Karpas-422 (cell line): Measurements from ENCODE around the gene MED12L. TPM values are rescaled to one million over a fixed set of nuclear protein-coding genes. Genes with fewer than 3 reads are reported as not detected.

ENCODE experiments used
- DNase-seq: peaks from one replicate; pipeline ENCODE4 v3.0.0-alpha.2; 2015
- H2AFZ ChIP-seq: fragments of 200-600 bp; sonication (generic); 2 replicates; pipeline ENCODE4 v1.6.1; 2014; ENCODE audit warnings: antibody characterized with exemption, low read length, mixed read lengths
- H3K27ac ChIP-seq: fragments of 200-600 bp; sonication (generic); 2 replicates; pipeline ENCODE4 v1.5.1; 2014; ENCODE audit warnings: mild to moderate bottlenecking, low read length, moderate library complexity
- H3K27me3 ChIP-seq: fragments of 200-600 bp; sonication (generic); 2 replicates; pipeline ENCODE4 v1.6.1; 2014; ENCODE audit warnings: low read length, mixed read lengths
- H3K36me3 ChIP-seq: fragments of 200-600 bp; sonication (generic); 2 replicates; pipeline ENCODE4 v1.6.1; 2014; ENCODE audit warnings: low read length, mixed read lengths; ENCODE audit not compliant: insufficient read depth
- H3K4me1 ChIP-seq: fragments of 200-600 bp; sonication (generic); 2 replicates; pipeline ENCODE4 v1.6.1; 2014; ENCODE audit warnings: mild to moderate bottlenecking, low read length, mixed read lengths
- H3K4me2 ChIP-seq: fragments of 200-600 bp; sonication (generic); 2 replicates; pipeline ENCODE4 v1.6.1; 2014; ENCODE audit warnings: low read length, low read depth, mild to moderate bottlenecking; ENCODE audit not compliant: poor library complexity, severe bottlenecking
- H3K4me3 ChIP-seq: fragments of 200-600 bp; sonication (generic); 2 replicates; pipeline ENCODE4 v1.5.1; 2014; ENCODE audit warnings: mild to moderate bottlenecking, antibody characterized with exemption, low read length, mixed read lengths
- H3K79me2 ChIP-seq: fragments of 200-600 bp; sonication (generic); 2 replicates; pipeline ENCODE4 v1.6.1; 2014; ENCODE audit warnings: mild to moderate bottlenecking, low read length, mixed read lengths
- H3K9ac ChIP-seq: fragments of 200-600 bp; sonication (generic); 2 replicates; pipeline ENCODE4 v1.6.0; 2014; ENCODE audit warnings: low read length
- H3K9me2 ChIP-seq: fragments of 200-600 bp; sonication (generic), shearing (Covaris generic); replicated peaks from 2 replicates; pipeline ENCODE4 v1.6.0; 2014; ENCODE audit warnings: mild to moderate bottlenecking, low read length, moderate library complexity; ENCODE audit not compliant: insufficient read depth
- H3K9me3 ChIP-seq: fragments of 300-700, 200-600 bp; sonication (generic); 2 replicates; pipeline ENCODE4 v1.6.1; 2014; ENCODE audit warnings: low read length, mixed read lengths
- H4K20me1 ChIP-seq: fragments of 200-600 bp; sonication (generic); 2 replicates; pipeline ENCODE4 v1.6.1; 2014; ENCODE audit warnings: mild to moderate bottlenecking, antibody characterized with exemption, low read length, low read depth; ENCODE audit not compliant: insufficient read depth
- total RNA-seq: library from RNA; depleted of rRNA; stranded (reverse); fragments of >200 nt; shearing (Covaris generic); gene quantifications from 2 replicates; pipeline ENCODE4 v1.2.3, GENCODE V29; 2014; ENCODE audit warnings: low replicate concordance

Gene MED12L
- total RNA-seq, 1 experiment from 2014 or later: 2.4 TPM

DNA sequence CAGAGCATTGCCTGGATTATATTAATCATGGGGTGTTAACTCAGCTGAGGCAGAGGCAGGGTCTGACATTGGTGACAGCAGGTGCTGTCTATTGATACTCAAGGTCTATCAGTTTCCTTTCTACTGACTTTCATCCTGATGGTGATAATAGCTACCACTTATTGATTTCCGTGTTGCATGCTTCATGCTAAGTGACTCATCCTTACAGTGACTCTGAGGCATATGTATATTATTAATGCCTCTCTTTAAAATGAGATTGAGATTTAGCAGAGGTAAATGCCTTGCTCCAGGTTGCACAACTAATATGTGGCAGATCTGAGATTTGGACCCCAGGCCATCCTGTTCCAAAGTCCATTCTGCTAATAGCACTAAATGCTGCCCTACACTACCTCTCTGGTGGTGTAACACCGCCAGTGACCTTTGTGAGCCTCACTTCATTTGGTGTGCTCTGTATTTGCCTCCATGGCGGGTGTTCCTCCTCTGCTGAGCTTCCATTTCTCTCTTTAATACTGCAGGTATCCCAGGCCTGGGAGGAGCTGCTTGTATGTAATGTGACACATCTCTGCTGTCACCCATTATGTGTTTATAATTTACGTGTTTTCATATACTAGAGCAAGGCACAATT lies 67.1 kb downstream of the MED12L start:
- H3K4me1 ChIP-seq: no peaks in the 10 kb centered on the region
- no peak overlapping the region for H2AFZ ChIP-seq
- no peaks in the 10 kb centered on the region for H3K79me2 ChIP-seq
- no peaks in the 10 kb centered on the region for H3K36me3 ChIP-seq
- H3K4me2 ChIP-seq: no peak overlapping the region
- no peak overlapping the region for H3K27ac ChIP-seq
- no peak for DNase-seq
- H3K9me3 ChIP-seq: no peaks in the 10 kb centered on the region
- no peaks in the 10 kb centered on the region for H3K27me3 ChIP-seq
- no peak overlapping the region for H3K4me3 ChIP-seq
- H4K20me1 ChIP-seq: no peaks in the 10 kb centered on the region
- H3K9me2 ChIP-seq: no peaks in the 10 kb centered on the region
- H3K9ac ChIP-seq: no peak overlapping the region

DNA sequence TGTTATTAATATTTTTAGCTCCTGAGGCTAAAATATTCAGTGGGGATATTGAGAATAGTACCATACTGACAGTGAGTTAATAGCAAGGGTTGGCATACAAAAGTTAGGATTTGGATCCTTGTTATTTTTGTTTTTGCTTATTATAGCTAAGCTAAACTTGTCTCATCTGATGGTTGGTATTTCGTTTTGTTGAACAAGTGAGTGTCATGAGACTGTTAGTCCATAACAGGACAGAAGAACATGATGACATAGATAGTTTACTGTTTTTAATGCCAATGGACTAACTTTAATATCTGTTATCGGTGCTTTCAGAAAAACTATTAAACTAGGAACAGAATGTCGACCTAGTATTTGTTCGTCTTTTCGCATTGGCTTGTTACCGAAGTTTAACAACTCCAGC lies 69.1 kb downstream of the MED12L start:
- no peaks in the 10 kb centered on the region for H3K79me2 ChIP-seq
- H2AFZ ChIP-seq: no peak overlapping the region
- no peaks in the 10 kb centered on the region for H3K4me1 ChIP-seq
- no peaks in the 10 kb centered on the region for H3K9me2 ChIP-seq
- no peaks in the 10 kb centered on the region for H4K20me1 ChIP-seq
- H3K27me3 ChIP-seq: no peaks in the 10 kb centered on the region
- H3K4me2 ChIP-seq: no peak overlapping the region
- no peaks in the 10 kb centered on the region for H3K9me3 ChIP-seq
- no peak overlapping the region for H3K9ac ChIP-seq
- H3K27ac ChIP-seq: no peak overlapping the region
- H3K36me3 ChIP-seq: no peaks in the 10 kb centered on the region
- no peak overlapping the region for H3K4me3 ChIP-seq
- no peak for DNase-seq

DNA sequence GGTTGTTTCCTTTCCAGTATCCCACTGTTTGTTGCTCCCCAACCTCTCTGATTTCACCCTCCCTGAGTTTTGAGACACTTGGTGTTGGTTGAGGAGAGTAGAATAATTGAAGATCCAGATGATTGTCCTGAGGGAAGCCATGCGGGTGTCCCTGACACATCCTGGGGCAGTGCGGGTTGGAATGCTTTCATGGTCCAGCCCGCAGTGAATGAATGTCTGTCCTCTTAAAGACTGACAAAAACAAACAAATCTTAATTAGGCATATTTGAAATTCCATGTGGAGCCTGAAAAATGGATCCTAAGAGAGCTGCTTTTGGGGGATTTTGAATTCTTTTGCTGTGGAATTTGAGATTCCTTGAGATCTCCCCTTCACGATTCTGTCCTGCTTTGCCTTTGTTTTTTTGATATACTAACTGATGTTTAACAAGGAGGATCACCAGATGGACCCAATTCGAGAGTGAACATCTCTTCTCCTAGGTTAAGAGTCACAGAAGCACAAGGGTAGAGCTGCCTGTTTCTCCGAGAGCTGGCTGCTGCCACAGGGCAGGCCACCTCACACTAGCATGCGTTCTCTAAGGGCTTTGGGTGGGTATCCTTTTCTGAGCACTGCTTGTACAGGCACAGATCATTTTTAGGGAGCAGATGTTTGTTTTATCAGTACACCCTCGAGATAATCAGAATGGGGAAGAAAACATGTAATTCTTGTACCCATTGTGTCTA lies 70.1 kb downstream of the MED12L start:
- no peak overlapping the region for H3K4me2 ChIP-seq
- H3K27me3 ChIP-seq: no peaks in the 10 kb centered on the region
- H3K36me3 ChIP-seq: no peaks in the 10 kb centered on the region
- H2AFZ ChIP-seq: no peak overlapping the region
- no peaks in the 10 kb centered on the region for H3K9me2 ChIP-seq
- no peak for DNase-seq
- H3K79me2 ChIP-seq: no peaks in the 10 kb centered on the region
- no peaks in the 10 kb centered on the region for H4K20me1 ChIP-seq
- no peak overlapping the region for H3K9ac ChIP-seq
- H3K4me1 ChIP-seq: no peaks in the 10 kb centered on the region
- H3K4me3 ChIP-seq: no peak overlapping the region
- no peak overlapping the region for H3K27ac ChIP-seq
- H3K9me3 ChIP-seq: no peaks in the 10 kb centered on the region

DNA sequence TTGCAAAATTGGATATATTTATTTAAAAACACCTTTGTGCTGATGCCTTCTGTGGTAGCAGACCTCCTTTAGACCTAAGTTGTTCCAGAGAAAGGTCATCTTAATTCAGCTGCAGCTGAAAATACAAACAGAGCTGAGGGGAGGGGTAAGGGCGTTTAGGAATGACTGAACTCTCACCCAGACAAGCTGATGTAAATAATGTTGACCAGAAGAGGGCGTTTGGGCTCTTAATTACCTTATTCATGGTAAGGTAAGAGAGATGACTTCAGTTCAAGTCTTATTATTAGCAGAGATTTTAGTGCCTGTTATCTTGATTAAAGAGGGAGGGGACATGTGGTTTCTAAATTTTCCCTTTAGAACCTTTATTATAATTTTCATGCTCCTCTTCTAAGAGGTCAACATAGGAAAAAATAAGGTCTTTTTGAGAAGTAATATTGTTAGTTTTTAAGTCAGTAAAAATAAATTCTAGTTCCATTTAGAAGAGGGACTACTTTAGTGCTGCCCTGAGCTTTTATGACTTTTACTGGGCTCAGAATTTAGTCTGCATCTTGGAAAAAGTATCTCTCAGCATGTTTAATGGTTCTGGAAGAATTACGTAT lies 71.3 kb downstream of the MED12L start:
- no peaks in the 10 kb centered on the region for H3K9me2 ChIP-seq
- H4K20me1 ChIP-seq: no peaks in the 10 kb centered on the region
- no peak overlapping the region for H3K4me3 ChIP-seq
- no peaks in the 10 kb centered on the region for H3K4me1 ChIP-seq
- no peaks in the 10 kb centered on the region for H3K27me3 ChIP-seq
- H3K27ac ChIP-seq: no peak overlapping the region
- no peak overlapping the region for H2AFZ ChIP-seq
- no peaks in the 10 kb centered on the region for H3K79me2 ChIP-seq
- no peak overlapping the region for H3K9ac ChIP-seq
- peak; percentile 80 for DNase-seq
- no peaks in the 10 kb centered on the region for H3K9me3 ChIP-seq
- H3K36me3 ChIP-seq: no peaks in the 10 kb centered on the region
- no peak overlapping the region for H3K4me2 ChIP-seq

DNA sequence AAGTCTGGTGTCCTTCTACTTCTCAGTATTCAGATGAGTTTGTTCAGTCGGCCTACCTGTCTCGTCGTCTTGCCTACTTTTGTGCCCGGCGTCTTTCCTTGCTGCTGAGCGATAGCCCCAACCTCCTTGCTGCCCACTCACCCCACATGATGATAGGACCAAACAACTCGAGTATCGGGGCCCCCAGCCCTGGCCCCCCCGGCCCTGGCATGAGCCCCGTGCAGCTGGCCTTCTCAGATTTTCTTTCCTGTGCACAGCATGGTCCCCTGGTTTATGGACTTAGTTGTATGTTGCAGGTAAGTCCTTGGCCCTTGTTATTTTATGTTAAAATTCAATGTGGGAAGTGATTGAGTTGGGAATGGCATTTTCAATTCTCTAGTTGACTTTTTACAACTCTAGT lies 74.3 kb downstream of the MED12L start:
- Histone ChIP-seq H3K4me3 (no peak overlapping the region), H3K36me3 (no peaks in the 10 kb centered on the region), H3K9me3 (no peaks in the 10 kb centered on the region), H3K27ac (no peak overlapping the region), H3K4me1 (no peaks in the 10 kb centered on the region), H3K27me3 (no peaks in the 10 kb centered on the region), H3K4me2 (no peak overlapping the region), H3K9me2 (no peaks in the 10 kb centered on the region), H3K9ac (no peak overlapping the region), H4K20me1 (no peaks in the 10 kb centered on the region), H2AFZ (no peak overlapping the region), H3K79me2 (no peaks in the 10 kb centered on the region)
- DNase-seq: no peak

DNA sequence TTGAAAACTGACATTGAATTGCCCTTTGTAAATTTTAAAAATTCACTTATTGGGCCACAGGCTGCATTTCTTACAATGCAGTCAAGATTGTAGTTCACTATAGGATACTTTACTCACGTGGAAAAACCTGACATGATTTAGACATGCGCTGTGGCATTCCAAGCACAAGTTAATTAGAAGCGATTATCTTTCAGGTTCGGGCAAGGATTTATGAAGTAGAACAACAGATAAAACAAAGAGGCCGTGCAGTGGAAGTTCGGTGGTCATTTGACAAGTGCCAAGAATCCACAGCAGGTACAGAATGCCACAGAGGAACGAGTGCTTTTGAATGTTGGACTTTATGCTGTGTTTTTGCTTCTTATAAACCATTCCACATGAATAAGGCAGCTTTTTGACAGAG lies 79.8 kb downstream of the MED12L start:
- Histone ChIP-seq H3K9ac (no peak overlapping the region), H3K36me3 (no peaks in the 10 kb centered on the region), H3K4me3 (no peak overlapping the region), H4K20me1 (no peaks in the 10 kb centered on the region), H3K27me3 (no peaks in the 10 kb centered on the region), H3K4me1 (peaks cover 3% of the 10 kb centered on the region; the same call in 1 of the 2 replicates), H3K79me2 (no peaks in the 10 kb centered on the region), H3K9me2 (no peaks in the 10 kb centered on the region), H2AFZ (no peak overlapping the region), H3K27ac (no peak overlapping the region), H3K9me3 (no peaks in the 10 kb centered on the region), H3K4me2 (no peak overlapping the region)
- DNase-seq: no peak

DNA sequence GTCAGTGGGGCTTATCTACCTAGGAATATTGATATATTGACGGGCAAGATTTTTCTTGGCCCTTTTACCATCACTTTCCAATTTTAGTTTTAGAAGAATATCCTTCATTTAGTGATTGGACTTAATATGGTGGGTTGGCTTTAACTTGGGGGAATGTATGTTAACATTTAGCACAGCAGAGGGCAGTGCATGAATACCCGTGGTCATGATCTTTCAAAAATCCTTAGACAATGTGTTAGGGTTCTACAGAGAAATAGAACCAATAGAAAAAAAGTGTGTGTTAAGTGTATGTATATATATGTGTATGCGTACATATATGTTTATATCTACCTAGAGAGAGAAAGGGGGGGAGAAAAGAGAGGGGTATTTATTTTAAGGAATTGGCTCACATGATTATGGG lies 80.7 kb downstream of the MED12L start:
- H3K4me1 ChIP-seq: peaks cover 3% of the 10 kb centered on the region; the same call in 1 of the 2 replicates
- peak; percentile 47 for DNase-seq
- no peak overlapping the region for H3K9ac ChIP-seq
- no peak overlapping the region for H3K4me2 ChIP-seq
- no peak overlapping the region for H3K4me3 ChIP-seq
- no peak overlapping the region for H2AFZ ChIP-seq
- no peaks in the 10 kb centered on the region for H4K20me1 ChIP-seq
- H3K9me2 ChIP-seq: no peaks in the 10 kb centered on the region
- no peaks in the 10 kb centered on the region for H3K36me3 ChIP-seq
- H3K9me3 ChIP-seq: no peaks in the 10 kb centered on the region
- H3K27me3 ChIP-seq: no peaks in the 10 kb centered on the region
- H3K79me2 ChIP-seq: no peaks in the 10 kb centered on the region
- no peak overlapping the region for H3K27ac ChIP-seq

DNA sequence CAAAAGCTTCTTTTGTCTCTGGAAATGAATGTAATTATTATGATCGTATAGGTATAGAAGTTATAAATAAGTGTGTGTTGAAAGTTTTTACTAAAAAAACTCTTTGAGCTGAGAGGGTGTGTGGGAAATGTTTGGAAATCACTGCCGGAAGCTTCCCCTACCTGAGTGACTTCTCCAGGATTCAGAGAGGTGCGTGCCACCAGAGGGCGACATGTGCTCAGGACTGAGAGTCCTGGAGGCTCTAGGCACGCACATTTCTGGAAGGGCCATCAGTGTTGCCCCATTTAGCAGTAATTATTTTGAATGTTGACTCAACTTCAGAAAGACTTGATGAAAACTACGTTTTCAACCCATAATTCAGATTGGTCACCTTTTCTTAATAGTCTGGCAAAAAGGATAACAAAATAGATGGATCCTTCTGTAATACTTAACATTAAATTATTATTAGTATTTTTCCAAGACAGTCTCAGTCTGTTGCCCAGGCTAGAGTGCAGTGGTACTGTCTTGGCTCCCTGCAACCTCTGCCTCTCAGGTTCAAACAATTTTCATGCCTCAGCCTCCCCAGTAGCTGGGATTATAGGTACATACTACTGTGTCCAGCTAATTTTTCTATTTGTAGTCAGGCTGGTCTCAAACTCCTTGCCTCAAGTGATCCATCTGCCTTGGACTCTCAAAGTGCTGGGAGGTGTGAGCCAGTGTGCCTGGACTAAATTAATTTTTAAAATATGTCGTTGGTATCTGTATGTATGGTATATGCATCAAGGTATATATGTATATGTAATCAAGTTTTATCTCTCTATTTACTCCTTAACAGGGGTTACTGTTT lies 83.0 kb downstream of the MED12L start:
- no peaks in the 10 kb centered on the region for H4K20me1 ChIP-seq
- DNase-seq: peak; percentile 82
- H3K4me2 ChIP-seq: no peak overlapping the region
- no peaks in the 10 kb centered on the region for H3K9me2 ChIP-seq
- H3K4me3 ChIP-seq: no peak overlapping the region
- no peak overlapping the region for H3K27ac ChIP-seq
- no peak overlapping the region for H3K9ac ChIP-seq
- no peaks in the 10 kb centered on the region for H3K9me3 ChIP-seq
- H2AFZ ChIP-seq: no peak overlapping the region
- H3K36me3 ChIP-seq: no peaks in the 10 kb centered on the region
- H3K79me2 ChIP-seq: no peaks in the 10 kb centered on the region
- H3K27me3 ChIP-seq: peaks cover 3% of the 10 kb centered on the region; the same call in 1 of the 2 replicates
- peaks cover 3% of the 10 kb centered on the region; the same call in 1 of the 2 replicates for H3K4me1 ChIP-seq
